Nephron (organoid): ENCODE results near the gene TJP1.

Experiments used
- H3K27ac Mint-ChIP-seq, 3 experiments: 2 replicates each; pipeline ENCODE4 v1.8.0; 2020; ENCODE audit warnings: mixed read lengths in 3 of 3, mild to moderate bottlenecking in 2 of 3, moderate library complexity in 1 of 3
- H3K27me3 Mint-ChIP-seq: 2 replicates; pipeline ENCODE4 v1.8.0; 2021; ENCODE audit warnings: low read depth, mild to moderate bottlenecking, moderate library complexity, mixed read lengths
- H3K36me3 Mint-ChIP-seq: 2 replicates; pipeline ENCODE4 v1.8.0; 2020; ENCODE audit warnings: low read depth, mixed read lengths
- H3K4me1 Mint-ChIP-seq: 2 replicates; pipeline ENCODE4 v1.8.0; 2020; ENCODE audit warnings: mixed read lengths
- H3K4me3 Mint-ChIP-seq, 3 experiments: 2 replicates each; pipeline ENCODE4 v1.8.0; 2020; ENCODE audit warnings: mild to moderate bottlenecking in 3 of 3, mixed read lengths in 3 of 3, moderate library complexity in 2 of 3
- H3K9me3 Mint-ChIP-seq: 2 replicates; pipeline ENCODE4 v1.8.0; 2020; ENCODE audit warnings: mixed read lengths
- TF ChIP-seq, protein P1 (sequence below), 3 experiments: fragments of 200-600 bp; sonication (generic); IDR thresholded peaks; one replicate each; pipeline ENCODE4 v1.5.0; 2021; ENCODE audit warnings: antibody characterized with exemption in 3 of 3; ENCODE audit not compliant: unreplicated experiment in 3 of 3

TJP1 gene

DNA sequence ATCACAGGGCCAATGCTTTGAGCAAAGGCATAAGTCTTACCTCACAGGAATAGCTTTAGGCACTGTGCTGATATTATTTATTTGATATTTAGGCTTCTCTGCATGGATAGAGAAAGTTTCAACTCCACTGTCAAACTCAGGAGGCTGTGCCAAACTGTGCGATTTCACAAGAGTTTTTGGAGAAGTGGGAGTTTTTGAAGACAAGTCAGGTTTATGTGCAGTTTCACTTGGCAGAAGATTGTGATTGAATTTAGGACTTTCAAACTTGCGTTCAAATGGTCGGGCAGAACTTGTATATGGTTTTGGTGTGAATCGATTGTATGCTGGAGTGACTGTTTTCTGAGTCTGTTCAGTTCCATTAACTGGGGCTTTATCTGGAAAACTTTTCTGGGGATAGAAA, 113.7 kb downstream of the TJP1 start:
- H3K4me3 Mint-ChIP-seq = no peak overlapping the region
- no peaks in the 10 kb centered on the region for H3K9me3 Mint-ChIP-seq
- H3K27ac Mint-ChIP-seq = no peak overlapping the region

DNA sequence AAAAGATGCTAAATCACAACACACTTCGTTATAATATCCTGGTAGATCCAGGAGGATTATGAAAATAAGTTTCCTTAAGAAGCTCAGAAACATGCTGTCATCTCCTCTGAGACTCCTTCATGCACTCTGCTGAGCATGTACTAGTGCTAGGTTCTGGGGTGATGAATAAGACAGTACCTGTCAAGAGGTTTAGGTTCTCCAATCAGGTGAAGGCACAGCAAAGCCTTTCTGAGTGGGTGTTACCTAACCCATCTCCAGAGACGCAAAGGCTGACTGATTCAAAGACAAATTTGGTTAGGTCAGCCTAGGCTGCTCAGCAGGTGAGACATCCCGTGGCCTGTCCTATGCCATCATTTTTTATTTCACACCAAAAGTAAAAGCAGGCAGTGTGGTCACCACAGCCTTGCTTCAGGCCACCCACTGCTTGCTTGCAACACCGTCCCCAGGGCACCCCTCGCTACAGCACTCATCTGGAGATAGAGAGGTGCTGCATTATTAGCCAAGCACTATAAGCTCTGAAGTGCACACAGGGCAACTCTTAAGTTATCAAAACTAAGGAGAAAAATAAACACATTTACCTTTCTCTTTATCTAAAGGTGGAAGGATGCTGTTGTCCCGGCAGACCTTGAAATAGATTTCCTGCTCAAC, 117.2 kb downstream of the TJP1 start:
- TF ChIP-seq, protein P1, sequence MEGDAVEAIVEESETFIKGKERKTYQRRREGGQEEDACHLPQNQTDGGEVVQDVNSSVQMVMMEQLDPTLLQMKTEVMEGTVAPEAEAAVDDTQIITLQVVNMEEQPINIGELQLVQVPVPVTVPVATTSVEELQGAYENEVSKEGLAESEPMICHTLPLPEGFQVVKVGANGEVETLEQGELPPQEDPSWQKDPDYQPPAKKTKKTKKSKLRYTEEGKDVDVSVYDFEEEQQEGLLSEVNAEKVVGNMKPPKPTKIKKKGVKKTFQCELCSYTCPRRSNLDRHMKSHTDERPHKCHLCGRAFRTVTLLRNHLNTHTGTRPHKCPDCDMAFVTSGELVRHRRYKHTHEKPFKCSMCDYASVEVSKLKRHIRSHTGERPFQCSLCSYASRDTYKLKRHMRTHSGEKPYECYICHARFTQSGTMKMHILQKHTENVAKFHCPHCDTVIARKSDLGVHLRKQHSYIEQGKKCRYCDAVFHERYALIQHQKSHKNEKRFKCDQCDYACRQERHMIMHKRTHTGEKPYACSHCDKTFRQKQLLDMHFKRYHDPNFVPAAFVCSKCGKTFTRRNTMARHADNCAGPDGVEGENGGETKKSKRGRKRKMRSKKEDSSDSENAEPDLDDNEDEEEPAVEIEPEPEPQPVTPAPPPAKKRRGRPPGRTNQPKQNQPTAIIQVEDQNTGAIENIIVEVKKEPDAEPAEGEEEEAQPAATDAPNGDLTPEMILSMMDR (IDR thresholded peaks at IDR 0.05; ENCODE audit: unreplicated experiment in 3 of 3) = no peak
- Mint-ChIP-seq H3K27me3 (no peaks in the 10 kb centered on the region), H3K27ac (no peak overlapping the region), H3K4me1 (no peaks in the 10 kb centered on the region), H3K9me3 (no peaks in the 10 kb centered on the region), H3K4me3 (no peak overlapping the region), H3K36me3 (peaks cover 84% of the 10 kb centered on the region)

More for the DNA sequence above, 113.7 kb downstream of the TJP1 start:
- Mint-ChIP-seq H3K4me1 (no peaks in the 10 kb centered on the region), H3K36me3 (peaks cover 78% of the 10 kb centered on the region), H3K27me3 (no peaks in the 10 kb centered on the region)
- TF ChIP-seq, protein P1 (IDR thresholded peaks at IDR 0.05; ENCODE audit: unreplicated experiment in 3 of 3) = no peak

DNA sequence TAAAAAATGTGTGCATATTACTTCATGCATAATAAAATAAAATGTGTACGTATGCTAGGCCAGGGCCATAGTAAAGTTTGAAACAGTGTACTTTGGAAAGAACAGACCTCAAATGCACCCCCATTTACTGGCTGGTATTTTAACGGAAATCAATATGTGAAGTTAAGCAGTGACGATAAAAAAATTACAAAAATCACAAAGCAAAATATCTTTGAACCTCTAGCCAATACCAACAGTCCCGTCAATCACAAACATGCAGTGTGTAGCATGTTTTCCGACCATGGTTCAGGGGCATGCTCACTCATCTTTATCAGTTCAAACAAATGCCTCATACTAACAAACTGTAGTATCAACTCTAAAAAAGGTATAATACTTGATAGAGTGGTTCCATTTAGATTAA, 121.1 kb downstream of the TJP1 start:
- TF ChIP-seq, protein P1 (IDR thresholded peaks at IDR 0.05; ENCODE audit: unreplicated experiment in 3 of 3) = no peak
- Mint-ChIP-seq H3K4me3 (no peak overlapping the region), H3K9me3 (no peaks in the 10 kb centered on the region), H3K27ac (peak overlapping the region in 1 of 3 experiments; percentile 25), H3K36me3 (peaks cover 74% of the 10 kb centered on the region), H3K27me3 (no peaks in the 10 kb centered on the region), H3K4me1 (no peaks in the 10 kb centered on the region)

DNA sequence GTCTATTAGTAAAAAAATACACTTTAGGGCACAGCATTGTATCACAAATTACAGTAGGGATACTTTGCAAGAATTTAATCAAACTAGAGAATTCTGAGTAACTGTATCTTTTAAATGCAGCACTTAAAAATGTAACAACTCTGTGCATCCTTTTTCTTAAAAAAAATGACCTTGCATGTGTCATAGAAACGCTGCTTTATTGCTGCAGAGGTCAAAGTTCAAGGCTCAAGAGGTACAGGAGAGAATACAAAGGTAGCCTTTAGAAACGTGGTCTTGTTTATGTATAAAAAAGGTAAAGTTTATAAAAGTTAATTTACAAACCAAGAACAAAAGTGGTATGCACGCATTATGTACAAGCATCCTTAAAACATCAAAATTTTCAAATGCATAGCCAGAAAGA, 122.0 kb downstream of the TJP1 start:
- Mint-ChIP-seq H3K9me3 (no peaks in the 10 kb centered on the region), H3K27me3 (no peaks in the 10 kb centered on the region), H3K27ac (peak overlapping the region in 1 of 3 experiments; percentile 25), H3K4me1 (no peaks in the 10 kb centered on the region), H3K4me3 (no peak overlapping the region), H3K36me3 (peaks cover 71% of the 10 kb centered on the region)
- TF ChIP-seq, protein P1 (IDR thresholded peaks at IDR 0.05; ENCODE audit: unreplicated experiment in 3 of 3) = no peak

DNA sequence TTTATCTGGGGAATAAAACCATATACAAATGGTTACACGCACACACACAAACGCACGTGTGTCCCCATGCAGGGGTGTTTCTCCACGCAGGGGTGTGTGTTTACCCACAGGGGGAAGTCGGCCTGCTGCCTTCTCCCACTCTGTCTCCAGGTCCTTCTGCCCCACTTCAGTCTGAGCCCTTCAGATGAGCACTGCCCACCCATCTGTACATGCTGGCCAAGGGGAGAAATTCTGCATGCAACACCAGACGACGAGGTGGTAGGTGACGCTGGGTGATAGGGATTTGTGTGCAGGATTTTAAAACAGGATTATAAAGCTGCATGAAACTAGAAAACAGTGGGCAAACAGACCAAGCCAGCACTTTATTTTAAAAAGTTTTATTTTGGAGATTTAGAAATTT, 122.5 kb downstream of the TJP1 start:
- TF ChIP-seq, protein P1 (IDR thresholded peaks at IDR 0.05; ENCODE audit: unreplicated experiment in 3 of 3) = no peak
- Mint-ChIP-seq H3K9me3 (peaks cover 3% of the 10 kb centered on the region), H3K27me3 (no peaks in the 10 kb centered on the region), H3K4me1 (no peaks in the 10 kb centered on the region), H3K27ac (no peak overlapping the region), H3K4me3 (no peak overlapping the region), H3K36me3 (peaks cover 71% of the 10 kb centered on the region)

DNA sequence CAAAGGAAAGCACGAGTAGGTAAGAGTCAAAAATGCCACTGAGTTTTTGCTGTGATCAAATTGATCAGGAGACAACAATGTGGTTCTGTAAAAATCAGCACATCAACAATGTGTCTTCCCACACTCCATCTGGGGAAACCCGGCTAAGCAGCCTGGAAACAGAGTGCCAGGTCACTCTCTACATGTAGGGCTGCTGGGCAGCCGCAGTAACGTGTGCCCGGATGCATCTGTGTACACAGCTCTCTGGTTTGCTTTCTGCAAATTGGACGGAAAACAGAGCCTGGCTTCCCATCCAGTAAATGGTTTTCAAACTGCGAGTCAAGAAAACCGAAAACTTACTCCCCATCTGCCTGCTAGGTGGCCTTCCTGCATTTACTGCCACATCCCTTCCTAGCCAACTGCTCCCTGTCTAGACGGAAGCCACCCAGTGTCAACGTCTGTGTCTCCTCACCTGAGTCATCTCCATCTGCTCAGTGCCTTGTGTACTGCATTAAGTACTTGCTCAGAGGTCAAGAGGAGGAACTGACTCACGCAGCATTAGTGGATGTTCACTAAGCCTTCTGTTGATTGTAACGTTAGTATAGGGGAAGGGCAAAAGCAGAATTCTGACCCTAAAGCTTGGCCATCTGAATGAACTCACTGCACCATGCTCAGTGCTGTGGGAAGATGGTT, 124.1 kb downstream of the TJP1 start:
- TF ChIP-seq, protein P1 (IDR thresholded peaks at IDR 0.05; ENCODE audit: unreplicated experiment in 3 of 3) = no peak
- peaks cover 8% of the 10 kb centered on the region for H3K9me3 Mint-ChIP-seq
- H3K4me1 Mint-ChIP-seq = no peaks in the 10 kb centered on the region
- peaks cover 67% of the 10 kb centered on the region for H3K36me3 Mint-ChIP-seq
- no peak overlapping the region for H3K27ac Mint-ChIP-seq
- no peaks in the 10 kb centered on the region for H3K27me3 Mint-ChIP-seq
- H3K4me3 Mint-ChIP-seq = no peak overlapping the region
